Measurements from ENCODE around the gene ABCA5. TPM values are rescaled to one million over a fixed set of nuclear protein-coding genes. Genes with fewer than 3 reads are reported as not detected.

The ABCA5 gene
- total and polyA plus RNA-seq, 10 of the 15 experiments (the other 5 are each of a cell fraction or from before 2014, with no cell fraction given), result 11.8 to 31.1 (median 18.1) TPM

DNA sequence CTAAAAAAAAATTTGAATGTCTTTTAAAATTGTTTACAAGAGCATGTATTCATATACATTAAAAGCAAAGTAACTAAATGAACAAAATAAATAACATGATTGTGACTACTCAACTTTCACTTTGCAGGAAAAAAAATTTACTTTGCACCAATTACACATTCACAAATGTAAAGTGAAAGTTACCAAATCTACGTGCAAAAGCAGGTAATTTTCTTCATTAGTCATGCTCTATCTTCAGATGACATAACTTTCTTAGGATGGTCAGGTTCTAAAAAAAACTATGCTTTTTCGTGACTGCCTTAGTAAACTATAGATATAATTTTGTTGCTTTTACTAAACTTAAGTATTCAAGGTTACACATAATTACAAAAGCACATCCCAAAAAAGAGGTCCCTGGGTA, 81.3 kb downstream of the ABCA5 start:
- H3K4me2 ChIP-seq (ENCODE audit: control insufficient read depth, insufficient read depth), result peak overlapping the region; percentile 74; the same call in 1 of the 2 replicates
- CTCF ChIA-PET, result interaction anchor here (0.9 to 7.3 kb wide), 9 partner anchors 9 to 474 kb away, joined by 3 to 90 read pairs (median 9); no protein-coding TSS in a partner anchor

More for the DNA sequence above, 81.3 kb downstream of the ABCA5 start:
- Histone ChIP-seq H3K27me3 (replicated peaks in 1 of 2; ENCODE audit: control insufficient read depth in 2 of 2, insufficient read depth in 2 of 2, low read length in 1 of 2) (no peaks in the 10 kb centered on the region), H3K4me3 (no peak overlapping the region), H3K4me1 (ENCODE audit: control insufficient read depth, insufficient read depth, low read length) (no peaks in the 10 kb centered on the region), H3K27ac (ENCODE audit: control insufficient read depth, insufficient read depth) (peak overlapping the region; percentile 4; the same call in 1 of the 2 replicates), H3K36me3 (ENCODE audit: control insufficient read depth in 2 of 2, insufficient read depth in 2 of 2, low read length in 1 of 2) (peaks cover 0 to 6% of the 10 kb centered on the region in 2 experiments; a peak in 1 of 4 replicates), H3K9me3 (replicated peaks; ENCODE audit: control insufficient read depth, insufficient read depth, low read length) (no peaks in the 10 kb centered on the region), H2AFZ (ENCODE audit: control insufficient read depth, low read depth, low read length) (0 out of 2 replicates have a peak overlapping the region, but pooled peaks have one; percentile 1), H3K9ac (ENCODE audit: control insufficient read depth, insufficient read depth, low read length) (no peak overlapping the region), H3K79me2 (ENCODE audit: control insufficient read depth, insufficient read depth, low read length) (no peaks in the 10 kb centered on the region), H4K20me1 (ENCODE audit: control insufficient read depth, insufficient read depth) (no peaks in the 10 kb centered on the region)
- 2% methylated on average over 2 of the region's 2 CpGs for WGBS (ENCODE audit: insufficient coverage, insufficient replicate concordance, low lambda C conversion rate, missing lambda C conversion rate)
- intact Hi-C loops (cut with micrococcal nuclease; ENCODE audit: unreplicated experiment) (loop anchor here (5.0 kb wide), 1 partner anchor 273 kb away; no protein-coding TSS in a partner anchor), in situ Hi-C loops (cut with MboI) (loop anchor here (10.0 kb wide), 1 partner anchor 711 kb away; no protein-coding TSS in a partner anchor)
- no peak for FAIRE-seq
- ChIA-PET SMC1A (ENCODE audit: uncharacterized antibody, unreplicated experiment) (interaction anchor here (1.3 to 3.1 kb wide), 5 partner anchors 10 to 474 kb away, joined by 4 to 26 read pairs (median 13); no protein-coding TSS in a partner anchor), POLR2A (interaction anchor here (0.5 to 0.7 kb wide), 2 partner anchors 120 to 791 kb away, joined by 3 to 5 read pairs; no protein-coding TSS in a partner anchor), RAD21 (ENCODE audit: unreplicated experiment) (interaction anchor here (0.8 to 2.5 kb wide), 2 partner anchors 451 to 470 kb away, joined by 3 to 9 read pairs; no protein-coding TSS in a partner anchor)
- no peak for DNase-seq (ENCODE audit: low read depth, low spot score)
- TF ChIP-seq NFIC (IDR thresholded peaks at IDR 0.05; ENCODE audit: low read depth, low read length) (peak; percentile 50; the same call in 1 of the 2 replicates), JUNB (IDR thresholded peaks at IDR 0.05) (peak; percentile 51), ATF7 (IDR thresholded peaks at IDR 0.05; ENCODE audit: low read depth) (peak; percentile 72), MTA2 (IDR thresholded peaks at IDR 0.05; ENCODE audit: low read depth) (peak; percentile 19; the same call in 1 of the 2 replicates), CREM (IDR thresholded peaks at IDR 0.05; ENCODE audit: low read depth) (peak; percentile 36; the same call in 1 of the 2 replicates)
- TF ChIP-seq, protein P1, sequence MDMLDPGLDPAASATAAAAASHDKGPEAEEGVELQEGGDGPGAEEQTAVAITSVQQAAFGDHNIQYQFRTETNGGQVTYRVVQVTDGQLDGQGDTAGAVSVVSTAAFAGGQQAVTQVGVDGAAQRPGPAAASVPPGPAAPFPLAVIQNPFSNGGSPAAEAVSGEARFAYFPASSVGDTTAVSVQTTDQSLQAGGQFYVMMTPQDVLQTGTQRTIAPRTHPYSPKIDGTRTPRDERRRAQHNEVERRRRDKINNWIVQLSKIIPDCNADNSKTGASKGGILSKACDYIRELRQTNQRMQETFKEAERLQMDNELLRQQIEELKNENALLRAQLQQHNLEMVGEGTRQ (IDR thresholded peaks at IDR 0.05; ENCODE audit: borderline replicate concordance, low read depth, low read length), result no peak
- TF ChIP-seq, protein P2, sequence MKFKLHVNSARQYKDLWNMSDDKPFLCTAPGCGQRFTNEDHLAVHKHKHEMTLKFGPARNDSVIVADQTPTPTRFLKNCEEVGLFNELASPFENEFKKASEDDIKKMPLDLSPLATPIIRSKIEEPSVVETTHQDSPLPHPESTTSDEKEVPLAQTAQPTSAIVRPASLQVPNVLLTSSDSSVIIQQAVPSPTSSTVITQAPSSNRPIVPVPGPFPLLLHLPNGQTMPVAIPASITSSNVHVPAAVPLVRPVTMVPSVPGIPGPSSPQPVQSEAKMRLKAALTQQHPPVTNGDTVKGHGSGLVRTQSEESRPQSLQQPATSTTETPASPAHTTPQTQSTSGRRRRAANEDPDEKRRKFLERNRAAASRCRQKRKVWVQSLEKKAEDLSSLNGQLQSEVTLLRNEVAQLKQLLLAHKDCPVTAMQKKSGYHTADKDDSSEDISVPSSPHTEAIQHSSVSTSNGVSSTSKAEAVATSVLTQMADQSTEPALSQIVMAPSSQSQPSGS (IDR thresholded peaks at IDR 0.05; ENCODE audit: low read length), result peak; percentile 52; the same call in 1 of the 2 replicates
- TF ChIP-seq, protein P3, sequence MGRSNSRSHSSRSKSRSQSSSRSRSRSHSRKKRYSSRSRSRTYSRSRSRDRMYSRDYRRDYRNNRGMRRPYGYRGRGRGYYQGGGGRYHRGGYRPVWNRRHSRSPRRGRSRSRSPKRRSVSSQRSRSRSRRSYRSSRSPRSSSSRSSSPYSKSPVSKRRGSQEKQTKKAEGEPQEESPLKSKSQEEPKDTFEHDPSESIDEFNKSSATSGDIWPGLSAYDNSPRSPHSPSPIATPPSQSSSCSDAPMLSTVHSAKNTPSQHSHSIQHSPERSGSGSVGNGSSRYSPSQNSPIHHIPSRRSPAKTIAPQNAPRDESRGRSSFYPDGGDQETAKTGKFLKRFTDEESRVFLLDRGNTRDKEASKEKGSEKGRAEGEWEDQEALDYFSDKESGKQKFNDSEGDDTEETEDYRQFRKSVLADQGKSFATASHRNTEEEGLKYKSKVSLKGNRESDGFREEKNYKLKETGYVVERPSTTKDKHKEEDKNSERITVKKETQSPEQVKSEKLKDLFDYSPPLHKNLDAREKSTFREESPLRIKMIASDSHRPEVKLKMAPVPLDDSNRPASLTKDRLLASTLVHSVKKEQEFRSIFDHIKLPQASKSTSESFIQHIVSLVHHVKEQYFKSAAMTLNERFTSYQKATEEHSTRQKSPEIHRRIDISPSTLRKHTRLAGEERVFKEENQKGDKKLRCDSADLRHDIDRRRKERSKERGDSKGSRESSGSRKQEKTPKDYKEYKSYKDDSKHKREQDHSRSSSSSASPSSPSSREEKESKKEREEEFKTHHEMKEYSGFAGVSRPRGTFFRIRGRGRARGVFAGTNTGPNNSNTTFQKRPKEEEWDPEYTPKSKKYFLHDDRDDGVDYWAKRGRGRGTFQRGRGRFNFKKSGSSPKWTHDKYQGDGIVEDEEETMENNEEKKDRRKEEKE (IDR thresholded peaks at IDR 0.05), result no peak
- BruUV-seq (replicated peaks), result no TSS peak
- peak; percentile 66 for ATAC-seq

Data from GM12878 (cell line).